Gastrocnemius medialis (tissue), 4 donors: ENCODE results near the gene PEX6. TPM values are rescaled to one million over a fixed set of nuclear protein-coding genes. Genes with fewer than 3 reads are reported as not detected.
"Not testable (repeated sequence)": the region's sequence is repeated elsewhere in the genome, so short reads cannot be mapped to it uniquely, and the experiment has no call there.

Experiments
- ATAC-seq, 2 donors: fragments of 150-250 bp; one replicate each; pipeline ENCODE4 v1.9.1; 2016
- DNase-seq, 2 donors: peaks; one replicate each; pipeline ENCODE4 v3.0.0-alpha.2; 2019
- H3K27ac ChIP-seq, 4 donors: fragments of 200-600 bp; sonication (generic); 1 replicate in 1 of 4; 2 replicates in 3 of 4; pipeline ENCODE4 v1.5.1; 2016 to 2018; ENCODE audit warnings: mild to moderate bottlenecking in 2 of 4, moderate library complexity in 1 of 4
- H3K27me3 ChIP-seq, 3 donors: fragments of 200-600 bp; sonication (generic) in 2 of 3; 1 replicate in 1 of 3; 2 replicates in 2 of 3; pipeline versions ENCODE4 v1.5.1 to v1.6.0; 2016 to 2019; ENCODE audit warnings: mild to moderate bottlenecking in 1 of 3, moderate library complexity in 1 of 3
- H3K36me3 ChIP-seq, 2 donors: fragments of 200-600 bp; sonication (generic) in 1 of 2; one replicate each; pipeline ENCODE4 v1.5.1; 2017 to 2018
- H3K4me1 ChIP-seq, 2 donors: fragments of 200-600 bp; sonication (generic) in 1 of 2; one replicate each; pipeline ENCODE4 v1.5.1; 2016 to 2017; ENCODE audit warnings: mild to moderate bottlenecking in 2 of 2
- H3K4me3 ChIP-seq, 4 donors: fragments of 200-600 bp; sonication (generic) in 3 of 4; 1 replicate in 1 of 4; 2 replicates in 3 of 4; pipeline ENCODE4 v1.5.1; 2016 to 2019; ENCODE audit warnings: mild to moderate bottlenecking in 2 of 4
- H3K9me3 ChIP-seq, 3 donors: fragments of 200-600 bp; sonication (generic) in 2 of 3; 1 replicate in 1 of 3; 2 replicates in 2 of 3; pipeline ENCODE4 v1.5.1; 2016 to 2019
- POLR2A ChIP-seq, 2 donors: fragments of 450-650 bp; IDR thresholded peaks; one replicate each; pipeline ENCODE4 v1.6.1; 2017; ENCODE audit warnings: antibody characterized with exemption in 2 of 2, mild to moderate bottlenecking in 2 of 2, moderate library complexity in 2 of 2
- in situ Hi-C, 4 donors: fragments of 200-750 bp; cut with MboI; loops; one replicate each; pipeline versions ENCODE4 v1.15.0 to v1.8.0; 2017; ENCODE audit warnings: low sequenced_read_pairs in 4 of 4
- intact Hi-C: fragments of 100-400 bp; cut with DNase I; formaldehyde crosslinking; loops from one replicate; pipeline ENCODE4 v1.15.1; 2023; ENCODE audit warnings: low total_unique reads
- total RNA-seq, 4 donors: library from RNA; depleted of rRNA; stranded (reverse); fragments of >200 nt; gene quantifications; one replicate each; pipeline versions ENCODE4 v1.1.0 to v1.2.3, GENCODE V29; 2016
- TF ChIP-seq, protein P1 (sequence below), 5 experiments: fragments of 450-650 bp in 3 of 5; fragments of 200-600 bp in 2 of 5; sonication (generic) in 2 of 5; IDR thresholded peaks in 4 of 5; conservative IDR thresholded peaks in 1 of 5; 1 replicate in 4 of 5; 2 replicates in 1 of 5; pipeline ENCODE4 v1.5.1; 2016 to 2019; ENCODE audit warnings: antibody characterized with exemption in 5 of 5, mild to moderate bottlenecking in 3 of 5, moderate library complexity in 3 of 5

PEX6 gene
- total RNA-seq, 4 donors from 2014 or later, result 7.4 to 45.1 (median 12.6) TPM

DNA sequence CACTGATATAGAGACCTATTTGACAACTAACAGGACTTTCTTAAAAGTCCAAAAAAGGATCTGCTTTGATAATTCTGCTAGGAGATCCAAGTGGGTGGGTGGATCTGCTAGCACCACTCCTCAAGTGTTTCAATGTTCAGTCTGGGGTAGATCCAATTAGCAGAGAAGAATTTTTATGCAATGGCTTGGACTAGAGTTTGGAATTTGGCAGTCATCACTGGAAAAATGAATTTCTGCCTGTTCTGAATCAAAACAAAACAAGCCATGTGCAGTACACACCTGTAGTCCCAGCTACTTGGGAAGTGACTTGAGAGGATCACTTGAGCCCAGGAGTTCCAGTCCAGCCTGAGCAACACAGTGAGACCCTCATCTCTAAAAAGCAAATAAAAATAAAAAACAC, 31.0 kb downstream of the PEX6 start:
- in situ Hi-C loops (no loop called here), intact Hi-C loops (no loop called here)
- H3K27me3 ChIP-seq, result no peaks in the 10 kb centered on the region
- TF ChIP-seq POLR2A (IDR thresholded peaks at IDR 0.05), result no peak
- TF ChIP-seq, protein P1, sequence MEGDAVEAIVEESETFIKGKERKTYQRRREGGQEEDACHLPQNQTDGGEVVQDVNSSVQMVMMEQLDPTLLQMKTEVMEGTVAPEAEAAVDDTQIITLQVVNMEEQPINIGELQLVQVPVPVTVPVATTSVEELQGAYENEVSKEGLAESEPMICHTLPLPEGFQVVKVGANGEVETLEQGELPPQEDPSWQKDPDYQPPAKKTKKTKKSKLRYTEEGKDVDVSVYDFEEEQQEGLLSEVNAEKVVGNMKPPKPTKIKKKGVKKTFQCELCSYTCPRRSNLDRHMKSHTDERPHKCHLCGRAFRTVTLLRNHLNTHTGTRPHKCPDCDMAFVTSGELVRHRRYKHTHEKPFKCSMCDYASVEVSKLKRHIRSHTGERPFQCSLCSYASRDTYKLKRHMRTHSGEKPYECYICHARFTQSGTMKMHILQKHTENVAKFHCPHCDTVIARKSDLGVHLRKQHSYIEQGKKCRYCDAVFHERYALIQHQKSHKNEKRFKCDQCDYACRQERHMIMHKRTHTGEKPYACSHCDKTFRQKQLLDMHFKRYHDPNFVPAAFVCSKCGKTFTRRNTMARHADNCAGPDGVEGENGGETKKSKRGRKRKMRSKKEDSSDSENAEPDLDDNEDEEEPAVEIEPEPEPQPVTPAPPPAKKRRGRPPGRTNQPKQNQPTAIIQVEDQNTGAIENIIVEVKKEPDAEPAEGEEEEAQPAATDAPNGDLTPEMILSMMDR (IDR thresholded peaks at IDR 0.05 in 4 of 5, conservative IDR thresholded peaks at IDR 0.05 in 1 of 5), result no peak
- ATAC-seq (no peak), DNase-seq (no peak)
- no peaks in the 10 kb centered on the region for H3K36me3 ChIP-seq
- no peak overlapping the region for H3K4me3 ChIP-seq
- no peak overlapping the region for H3K27ac ChIP-seq
- no peaks in the 10 kb centered on the region for H3K9me3 ChIP-seq
- H3K4me1 ChIP-seq, result no peaks in the 10 kb centered on the region

DNA sequence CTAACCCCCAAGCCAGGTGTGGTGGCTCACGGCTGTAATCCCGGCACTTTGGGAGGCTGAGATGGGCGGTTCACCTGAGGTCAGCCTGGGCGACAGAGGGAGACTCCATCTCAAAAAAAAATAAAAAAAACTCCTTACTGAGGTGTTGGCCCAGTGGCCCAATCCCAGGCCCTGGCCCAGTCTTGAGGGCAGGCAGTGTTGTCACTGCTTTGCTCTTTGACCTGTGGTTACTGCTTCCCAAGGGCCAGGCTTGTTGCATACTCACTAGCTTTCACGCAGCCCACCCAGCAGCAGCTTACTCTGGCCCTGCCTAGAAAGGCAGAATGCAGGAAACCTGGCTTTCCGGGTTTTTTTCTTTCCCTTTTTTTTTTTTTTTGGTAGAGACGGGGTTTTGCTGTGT, 36.5 kb downstream of the PEX6 start:
- no peak overlapping the region for H3K4me3 ChIP-seq
- DNase-seq (no peak), ATAC-seq (no peak)
- in situ Hi-C loops, result no loop called here
- H3K36me3 ChIP-seq, result peaks cover 0 to 5% of the 10 kb centered on the region in 2 donors
- H3K4me1 ChIP-seq, result no peaks in the 10 kb centered on the region
- no peaks in the 10 kb centered on the region for H3K27me3 ChIP-seq
- intact Hi-C loops, result no loop called here
- no peaks in the 10 kb centered on the region for H3K9me3 ChIP-seq
- H3K27ac ChIP-seq, result no peak overlapping the region
- TF ChIP-seq POLR2A (IDR thresholded peaks at IDR 0.05), result no peak
- TF ChIP-seq, protein P1 (IDR thresholded peaks at IDR 0.05 in 4 of 5, conservative IDR thresholded peaks at IDR 0.05 in 1 of 5), result no peak

DNA sequence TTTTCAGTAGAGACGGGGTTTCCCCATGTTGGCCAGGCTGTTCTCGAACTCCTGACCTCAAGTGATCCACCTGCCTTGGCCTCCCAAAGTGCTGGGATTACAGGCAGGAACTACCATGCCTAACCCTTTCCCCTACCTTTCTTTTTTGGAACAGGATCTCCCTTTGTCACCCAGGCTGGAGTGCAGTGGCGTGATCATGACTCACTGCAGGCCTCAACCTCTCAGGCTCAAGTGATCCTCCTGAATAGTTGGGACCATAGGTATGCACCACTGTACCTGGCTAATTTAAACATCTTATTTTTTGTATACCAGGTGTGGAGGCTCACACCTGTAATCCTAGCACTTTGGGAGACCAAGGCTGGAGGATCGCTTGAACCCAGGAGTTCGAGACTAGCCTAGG, 37.6 kb downstream of the PEX6 start:
- H3K4me3 ChIP-seq, H3K9me3 ChIP-seq, H3K4me1 ChIP-seq, DNase-seq, H3K27me3 ChIP-seq, ATAC-seq, H3K36me3 ChIP-seq, intact Hi-C loops, H3K27ac ChIP-seq, in situ Hi-C loops: not testable (repeated sequence)

DNA sequence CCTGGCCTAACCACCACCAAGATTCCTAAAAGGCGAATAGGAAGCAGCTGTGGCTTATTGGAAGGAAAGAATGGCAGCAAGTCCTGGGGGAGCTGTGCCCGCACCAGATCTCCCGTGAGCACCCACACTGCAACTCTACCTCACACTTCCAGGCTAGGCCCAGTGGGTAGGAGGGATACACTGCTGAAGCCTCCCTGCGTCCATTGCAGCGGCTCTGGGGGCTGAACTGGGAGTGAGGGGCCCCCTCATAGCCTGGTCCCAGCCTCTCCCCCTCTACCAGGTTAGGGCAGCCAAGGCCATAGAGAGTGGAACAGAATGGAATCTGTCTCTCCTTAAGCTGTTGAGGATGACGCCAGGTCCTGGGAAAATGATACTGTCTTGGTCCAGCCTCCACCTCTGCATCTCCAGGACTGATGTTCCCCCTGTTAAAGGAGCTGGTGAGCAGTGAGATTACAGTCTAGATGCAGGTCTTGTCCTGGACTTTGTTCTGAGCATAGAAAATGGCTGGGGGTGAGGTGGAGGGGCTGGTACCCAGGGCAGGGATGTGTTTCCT, 38.4 kb downstream of the PEX6 start:
- Histone ChIP-seq H3K27me3 (no peaks in the 10 kb centered on the region), H3K36me3 (peaks cover 0 to 11% of the 10 kb centered on the region in 2 donors), H3K4me3 (no peak overlapping the region), H3K4me1 (no peaks in the 10 kb centered on the region), H3K9me3 (no peaks in the 10 kb centered on the region), H3K27ac (no peak overlapping the region)
- intact Hi-C loops (no loop called here), in situ Hi-C loops (no loop called here)
- DNase-seq (no peak), ATAC-seq (no peak)
- TF ChIP-seq POLR2A (IDR thresholded peaks at IDR 0.05), result no peak
- TF ChIP-seq, protein P1 (IDR thresholded peaks at IDR 0.05 in 4 of 5, conservative IDR thresholded peaks at IDR 0.05 in 1 of 5), result no peak

DNA sequence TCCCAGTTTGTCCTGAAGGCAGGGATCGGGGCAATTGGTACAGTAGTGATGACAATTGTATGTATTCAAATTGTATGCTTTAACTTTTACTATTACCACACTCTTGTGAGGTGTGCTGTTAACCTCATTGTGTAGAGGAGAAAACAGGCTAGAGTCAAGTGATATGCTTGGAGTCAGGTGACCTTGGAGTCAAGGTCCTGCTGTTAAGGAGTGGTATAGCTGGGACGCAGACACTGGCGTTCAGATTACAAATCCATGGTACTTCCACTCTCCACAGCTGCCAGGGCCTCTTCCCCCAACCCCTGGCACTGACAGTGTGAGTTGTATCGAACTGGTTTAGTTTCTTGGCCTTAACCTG, 39.2 kb downstream of the PEX6 start:
- in situ Hi-C loops, result no loop called here
- ATAC-seq, result no peak
- Histone ChIP-seq H3K9me3 (no peaks in the 10 kb centered on the region), H3K27ac (no peak overlapping the region), H3K36me3 (peaks cover 0 to 15% of the 10 kb centered on the region in 2 donors), H3K4me1 (no peaks in the 10 kb centered on the region), H3K4me3 (no peak overlapping the region), H3K27me3 (no peaks in the 10 kb centered on the region)
- intact Hi-C loops, result loop anchor here (2.0 kb wide), 1 partner anchor 29 kb away; no protein-coding TSS in a partner anchor
- TF ChIP-seq, protein P1 (IDR thresholded peaks at IDR 0.05 in 4 of 5, conservative IDR thresholded peaks at IDR 0.05 in 1 of 5), result no peak
- no peak for TF ChIP-seq POLR2A (IDR thresholded peaks at IDR 0.05)
- DNase-seq, result no peak
